Measurements from ENCODE around the gene FAM124B.

Gene FAM124B

GRCh38 chr2:224410946-224411561, 9.1 kb upstream of the FAM124B start:
- H3K4me3 ChIP-seq (ENCODE audit: low read depth, low read length) = no peak overlapping the region
- TF ChIP-seq CTCF (IDR thresholded peaks at IDR 0.05; ENCODE audit: low read depth, low read length) = no peak
- TF ChIP-seq MYC (IDR thresholded peaks at IDR 0.05; ENCODE audit: low read depth, low read length) = no peak
- TF ChIP-seq POLR2A (IDR thresholded peaks at IDR 0.05; ENCODE audit: extremely low read depth, insufficient read length) = no peak
- no peak for TF ChIP-seq MAX (IDR thresholded peaks at IDR 0.05; ENCODE audit: low read depth, low read length)
- DNase-seq (ENCODE audit: low read depth) = no peak

- TF ChIP-seq CTCF (IDR thresholded peaks at IDR 0.05; ENCODE audit: low read depth, low read length) (no peak), POLR2A (IDR thresholded peaks at IDR 0.05; ENCODE audit: extremely low read depth, insufficient read length) (no peak), MYC (IDR thresholded peaks at IDR 0.05; ENCODE audit: low read depth, low read length) (no peak)
- no peak overlapping the region for H3K4me3 ChIP-seq (ENCODE audit: low read depth, low read length)
- no peak for DNase-seq (ENCODE audit: low read depth)
Measured at GRCh38 chr2:224408676-224409075, 6.8 kb upstream of the FAM124B start.

GRCh38 chr2:224407241-224407701, 5.4 kb upstream of the FAM124B start:
- TF ChIP-seq CTCF (IDR thresholded peaks at IDR 0.05; ENCODE audit: low read depth, low read length) (no peak), MYC (IDR thresholded peaks at IDR 0.05; ENCODE audit: low read depth, low read length) (no peak), POLR2A (IDR thresholded peaks at IDR 0.05; ENCODE audit: extremely low read depth, insufficient read length) (no peak), MAX (IDR thresholded peaks at IDR 0.05; ENCODE audit: low read depth, low read length) (no peak)
- no peak for DNase-seq (ENCODE audit: low read depth)
- H3K4me3 ChIP-seq (ENCODE audit: low read depth, low read length) = no peak overlapping the region

GRCh38 chr2:224405841-224406370, 4.0 kb upstream of the FAM124B start:
- DNase-seq (ENCODE audit: low read depth) = no peak
- TF ChIP-seq MAX (IDR thresholded peaks at IDR 0.05; ENCODE audit: low read depth, low read length) (no peak), CTCF (IDR thresholded peaks at IDR 0.05; ENCODE audit: low read depth, low read length) (no peak), POLR2A (IDR thresholded peaks at IDR 0.05; ENCODE audit: extremely low read depth, insufficient read length) (no peak), MYC (IDR thresholded peaks at IDR 0.05; ENCODE audit: low read depth, low read length) (no peak)
- H3K4me3 ChIP-seq (ENCODE audit: low read depth, low read length) = no peak overlapping the region

- DNase-seq (ENCODE audit: low read depth) = peak; percentile 21
- TF ChIP-seq POLR2A (IDR thresholded peaks at IDR 0.05; ENCODE audit: extremely low read depth, insufficient read length) (no peak), MAX (IDR thresholded peaks at IDR 0.05; ENCODE audit: low read depth, low read length) (no peak), CTCF (IDR thresholded peaks at IDR 0.05; ENCODE audit: low read depth, low read length) (no peak), MYC (IDR thresholded peaks at IDR 0.05; ENCODE audit: low read depth, low read length) (no peak)
- H3K4me3 ChIP-seq (ENCODE audit: low read depth, low read length) = no peak overlapping the region
Measured at GRCh38 chr2:224405412-224405811, 3.5 kb upstream of the FAM124B start.
